Endothelial cell of umbilical vein (primary cell): ENCODE results near the gene CHP1. TPM values are rescaled to one million over a fixed set of nuclear protein-coding genes. Genes with fewer than 3 reads are reported as not detected.

Source experiments
- BruUV-seq: library from RNA; stranded (reverse); fragments of 400-500 nt; replicated peaks from 2 replicates; lab custom pipeline; 2021; lab: Mats Ljungman, UMichigan
- CTCF ChIA-PET: fragments of 300-600, 350-600 bp; sonication (Branson Sonifier 250); formaldehyde crosslinking; loops from one replicate; lab custom pipeline; 2021; ENCODE audit warnings: antibody characterized with exemption, inconsistent platforms; lab: Charles Lee
- POLR2A ChIA-PET: fragments of 300-600, 350-600 bp; sonication (Branson Sonifier 250); formaldehyde crosslinking; loops from one replicate; lab custom pipeline; 2021; ENCODE audit warnings: antibody characterized with exemption, inconsistent platforms; lab: Charles Lee
- DNase-seq: peaks from one replicate; pipeline ENCODE4 v3.0.0-alpha.2; 2011; ENCODE audit warnings: low read depth, low spot score
- FAIRE-seq: peaks from 2 replicates; lab custom pipeline; 2011; peaks lifted over from hg19 to GRCh38; lab: Jason Lieb, UNC
- H2AFZ ChIP-seq: 2 replicates; pipeline ENCODE4 v1.6.0; 2012; ENCODE audit warnings: low read depth, low read length, control low read depth, inconsistent platforms
- H3K27ac ChIP-seq: 2 replicates; pipeline ENCODE4 v1.5.1; 2011; ENCODE audit warnings: low read depth, mild to moderate bottlenecking, control low read depth, low read length, moderate library complexity; ENCODE audit not compliant: insufficient read depth
- H3K27me3 ChIP-seq, 2 experiments: 2 replicates each; pipeline versions ENCODE4 v1.6.0 to v1.6.1; 2011; ENCODE audit warnings: low read length in 2 of 2, mixed read lengths in 1 of 2; ENCODE audit not compliant: control insufficient read depth in 2 of 2, insufficient read depth in 2 of 2
- H3K36me3 ChIP-seq, 2 experiments: 2 replicates in 1 of 2; 3 replicates in 1 of 2; pipeline ENCODE4 v1.5.1; 2011; ENCODE audit warnings: low read length in 2 of 2, mild to moderate bottlenecking in 1 of 2, moderate library complexity in 1 of 2; ENCODE audit not compliant: control insufficient read depth in 2 of 2, insufficient read depth in 2 of 2; ENCODE audit errors: extremely low read depth in 1 of 2
- H3K4me1 ChIP-seq: 3 replicates; pipeline ENCODE4 v1.5.1; 2011; ENCODE audit warnings: mild to moderate bottlenecking, low read length; ENCODE audit not compliant: control insufficient read depth, insufficient read depth; ENCODE audit errors: extremely low read depth
- H3K4me2 ChIP-seq: 2 replicates; pipeline ENCODE4 v1.6.1; 2011; ENCODE audit warnings: low read length, control low read depth, mixed read lengths; ENCODE audit not compliant: insufficient read depth
- H3K4me3 ChIP-seq, 3 experiments: fragments of 200-600 bp in 1 of 3; sonication (generic), shearing (Covaris generic) in 1 of 3; replicated peaks in 1 of 3; 2 replicates each; pipeline ENCODE4 v1.5.1; 2011 to 2016; ENCODE audit warnings: control low read depth in 3 of 3, low read length in 3 of 3, mild to moderate bottlenecking in 2 of 3, inconsistent platforms in 1 of 3, low read depth in 1 of 3, moderate library complexity in 1 of 3; ENCODE audit not compliant: insufficient read depth in 1 of 3
- H3K79me2 ChIP-seq: 2 replicates; pipeline ENCODE4 v1.6.0; 2012; ENCODE audit warnings: low read length, inconsistent platforms; ENCODE audit not compliant: control insufficient read depth, insufficient read depth
- H3K9ac ChIP-seq: replicated peaks from 2 replicates; pipeline ENCODE3; 2011; ENCODE audit warnings: low read length, control low read depth; ENCODE audit not compliant: insufficient read depth; ENCODE audit errors: extremely low read depth
- H3K9me1 ChIP-seq: replicated peaks from 3 replicates; pipeline ENCODE4 v1.6.0; 2011; ENCODE audit warnings: mild to moderate bottlenecking, low read length; ENCODE audit not compliant: control insufficient read depth, insufficient read depth; ENCODE audit errors: extremely low read depth
- H3K9me3 ChIP-seq: replicated peaks from 2 replicates; pipeline ENCODE4 v1.5.1; 2012; ENCODE audit warnings: low read length, inconsistent platforms; ENCODE audit not compliant: control insufficient read depth, insufficient read depth
- H4K20me1 ChIP-seq: replicated peaks from 2 replicates; pipeline ENCODE3; 2011; ENCODE audit warnings: mild to moderate bottlenecking, low read length; ENCODE audit not compliant: control insufficient read depth, insufficient read depth; ENCODE audit errors: extremely low read depth
- EZH2 ChIP-seq: IDR thresholded peaks from 2 replicates; pipeline ENCODE4 v1.6.1; 2012; ENCODE audit warnings: borderline replicate concordance, low read depth, mild to moderate bottlenecking, moderate library complexity, low read length, inconsistent platforms; ENCODE audit not compliant: severe bottlenecking
- FOS ChIP-seq: IDR thresholded peaks from 2 replicates; pipeline ENCODE4 v1.6.1; 2011; ENCODE audit warnings: mild to moderate bottlenecking, low read length, moderate library complexity, borderline replicate concordance; ENCODE audit not compliant: insufficient read depth
- GATA2 ChIP-seq: IDR thresholded peaks from 2 replicates; pipeline ENCODE4 v1.7.0; 2011; ENCODE audit warnings: low read depth, mild to moderate bottlenecking, moderate library complexity, mixed read lengths, low read length; ENCODE audit not compliant: insufficient read length, insufficient read depth
- JUN ChIP-seq: IDR thresholded peaks from 2 replicates; pipeline ENCODE4 v1.6.1; 2011; ENCODE audit warnings: borderline replicate concordance, low read depth; ENCODE audit not compliant: insufficient read length, insufficient read depth
- MYC ChIP-seq: IDR thresholded peaks from one replicate; pipeline ENCODE4 v1.6.1; 2011; ENCODE audit warnings: mild to moderate bottlenecking, low read depth, low read length
- POLR2A ChIP-seq: IDR thresholded peaks from 2 replicates; pipeline ENCODE4 v1.6.1; 2012; ENCODE audit warnings: low read depth, mild to moderate bottlenecking, control low read depth, low read length
- POLR2AphosphoS5 ChIP-seq: IDR thresholded peaks from 2 replicates; pipeline ENCODE4 v1.6.1; 2012; ENCODE audit warnings: low read depth, mild to moderate bottlenecking, control low read depth, low read length, moderate library complexity; ENCODE audit not compliant: insufficient read depth
- dilution Hi-C: fragments of 300-500 bp; cut with MboI; formaldehyde crosslinking; loops from one replicate; pipeline ENCODE4 v1.15.0; 2019; ENCODE audit warnings: low sequenced_read_pairs; ENCODE audit not compliant: extremely low pct_ligation_motif_present
- intact Hi-C: fragments of 100-400 bp; cut with micrococcal nuclease; formaldehyde crosslinking; loops from one replicate; pipeline ENCODE4 v1.10.0; 2022
- polyA plus RNA-seq, 4 experiments: library from polyadenylated mRNA; depleted of rRNA in 3 of 4; stranded (reverse) in 3 of 4; unstranded in 1 of 4; fragments of >200 nt; gene quantifications; 2 replicates each; pipeline versions ENCODE4 v1.2.1 to v1.2.3, GENCODE V29; 2011 to 2012; ENCODE audit warnings: missing spikeins in 1 of 4
- total RNA-seq: library from RNA; stranded (reverse); gene quantifications from 2 replicates; pipeline ENCODE4 v1.2.3, GENCODE V29; 2021
- TF ChIP-seq, protein P1 (sequence below), 2 donors: IDR thresholded peaks; 1 replicate in 1 of 2; 2 replicates in 1 of 2; pipeline ENCODE4 v1.5.1; 2011; ENCODE audit warnings: low read length in 2 of 2, mild to moderate bottlenecking in 2 of 2, moderate library complexity in 2 of 2, control low read depth in 1 of 2, inconsistent platforms in 1 of 2, low read depth in 1 of 2; ENCODE audit not compliant: insufficient read depth in 1 of 2; ENCODE audit errors: extremely low read depth in 1 of 2
- TF ChIP-seq, protein P2 (sequence below): IDR thresholded peaks from 2 replicates; pipeline ENCODE4 v1.6.1; 2011; ENCODE audit not compliant: insufficient read depth, insufficient read length

CHP1 gene
- total and polyA plus RNA-seq, 2 donors (not counting 3 experiments of a cell fraction or from before 2014, with no cell fraction given): 49.1 to 96.2 TPM

GRCh38 chr15:41183581-41183980 lies 47.5 kb upstream of the CHP1 start:
- H3K9me1 ChIP-seq: no peaks in the 10 kb centered on the region
- ChIA-PET POLR2A (no interaction called here), CTCF (interaction anchor here (0.7 to 7.3 kb wide), 16 partner anchors 17 to 325 kb away, joined by 3 to 140 read pairs (median 5); partner anchors contain the start of genes CHP1 and DLL4)
- no peaks in the 10 kb centered on the region for H3K79me2 ChIP-seq
- intact Hi-C loops (loop anchor here (5.0 kb wide), 1 partner anchor 161 kb away; no protein-coding TSS in a partner anchor), dilution Hi-C loops (no loop called here)
- H3K27ac ChIP-seq: no peak overlapping the region
- H3K4me1 ChIP-seq: no peaks in the 10 kb centered on the region
- H2AFZ ChIP-seq: no peak overlapping the region
- H3K4me2 ChIP-seq: no peak overlapping the region
- no peak for TF ChIP-seq GATA2
- no peak for TF ChIP-seq MYC
- no peaks in the 10 kb centered on the region for H3K36me3 ChIP-seq
- no peaks in the 10 kb centered on the region for H4K20me1 ChIP-seq
- no peaks in the 10 kb centered on the region for H3K9me3 ChIP-seq
- H3K4me3 ChIP-seq: no peak overlapping the region
- no TSS peak for BruUV-seq
- H3K9ac ChIP-seq: no peak overlapping the region
- H3K27me3 ChIP-seq: no peaks in the 10 kb centered on the region
- no peak for DNase-seq
- FAIRE-seq: no peak

- Histone ChIP-seq H3K9ac (no peak overlapping the region), H3K9me3 (no peaks in the 10 kb centered on the region), H3K4me2 (no peak overlapping the region), H4K20me1 (no peaks in the 10 kb centered on the region), H3K4me1 (no peaks in the 10 kb centered on the region), H3K27me3 (no peaks in the 10 kb centered on the region), H3K4me3 (no peak overlapping the region), H2AFZ (no peak overlapping the region), H3K36me3 (no peaks in the 10 kb centered on the region), H3K9me1 (no peaks in the 10 kb centered on the region), H3K27ac (no peak overlapping the region), H3K79me2 (no peaks in the 10 kb centered on the region)
- CTCF ChIA-PET: interaction anchor here (1.1 to 1.3 kb wide), 2 partner anchors 28 to 37 kb away, joined by 3 to 4 read pairs; partner anchors contain the start of gene CHP1
- dilution Hi-C loops: no loop called here
- no TSS peak for BruUV-seq
- POLR2A ChIA-PET: no interaction called here
- no peak for FAIRE-seq
- no peak for DNase-seq
- TF ChIP-seq FOS (no peak), EZH2 (no peak), JUN (no peak), POLR2AphosphoS5 (no peak), GATA2 (no peak), MYC (no peak), POLR2A (no peak)
- TF ChIP-seq, protein P1, sequence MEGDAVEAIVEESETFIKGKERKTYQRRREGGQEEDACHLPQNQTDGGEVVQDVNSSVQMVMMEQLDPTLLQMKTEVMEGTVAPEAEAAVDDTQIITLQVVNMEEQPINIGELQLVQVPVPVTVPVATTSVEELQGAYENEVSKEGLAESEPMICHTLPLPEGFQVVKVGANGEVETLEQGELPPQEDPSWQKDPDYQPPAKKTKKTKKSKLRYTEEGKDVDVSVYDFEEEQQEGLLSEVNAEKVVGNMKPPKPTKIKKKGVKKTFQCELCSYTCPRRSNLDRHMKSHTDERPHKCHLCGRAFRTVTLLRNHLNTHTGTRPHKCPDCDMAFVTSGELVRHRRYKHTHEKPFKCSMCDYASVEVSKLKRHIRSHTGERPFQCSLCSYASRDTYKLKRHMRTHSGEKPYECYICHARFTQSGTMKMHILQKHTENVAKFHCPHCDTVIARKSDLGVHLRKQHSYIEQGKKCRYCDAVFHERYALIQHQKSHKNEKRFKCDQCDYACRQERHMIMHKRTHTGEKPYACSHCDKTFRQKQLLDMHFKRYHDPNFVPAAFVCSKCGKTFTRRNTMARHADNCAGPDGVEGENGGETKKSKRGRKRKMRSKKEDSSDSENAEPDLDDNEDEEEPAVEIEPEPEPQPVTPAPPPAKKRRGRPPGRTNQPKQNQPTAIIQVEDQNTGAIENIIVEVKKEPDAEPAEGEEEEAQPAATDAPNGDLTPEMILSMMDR (IDR thresholded peaks at IDR 0.05; ENCODE audit: extremely low read depth in 1 of 2, insufficient read depth in 1 of 2, low read depth in 1 of 2, low read length in 2 of 2): no peak
- TF ChIP-seq, protein P2, sequence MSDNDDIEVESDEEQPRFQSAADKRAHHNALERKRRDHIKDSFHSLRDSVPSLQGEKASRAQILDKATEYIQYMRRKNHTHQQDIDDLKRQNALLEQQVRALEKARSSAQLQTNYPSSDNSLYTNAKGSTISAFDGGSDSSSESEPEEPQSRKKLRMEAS: no peak
- intact Hi-C loops: no loop called here
Measured at GRCh38 chr15:41194444-41194843, 36.6 kb upstream of the CHP1 start.
